A673 (cell line): ENCODE results near the gene MORN4. TPM values are rescaled to one million over a fixed set of nuclear protein-coding genes. Genes with fewer than 3 reads are reported as not detected.
A peak's percentile ranks its signal among the peaks of the same experiment; 100 is the strongest.

Source experiments
- BruUV-seq: library from RNA; stranded (reverse); fragments of 400-500 nt; replicated peaks from 2 replicates; lab custom pipeline; 2021; lab: Mats Ljungman, UMichigan
- CTCF ChIA-PET: fragments of 300-600 bp; sonication (Branson Sonifier 250); formaldehyde crosslinking; loops from one replicate; lab custom pipeline; 2022; ENCODE audit warnings: antibody characterized with exemption; lab: Charles Lee
- POLR2A ChIA-PET: fragments of 300-600 bp; sonication (Branson Sonifier 250); formaldehyde crosslinking; loops from one replicate; lab custom pipeline; 2022; ENCODE audit warnings: antibody characterized with exemption; ENCODE audit not compliant: low non-redundant PET; lab: Charles Lee
- DNase-seq: peaks from one replicate; pipeline ENCODE4 v3.0.0-alpha.2; 2015; ENCODE audit warnings: low spot score
- H3K27ac ChIP-seq: fragments of 200-600 bp; sonication (generic); 2 replicates; pipeline ENCODE4 v1.5.1; 2016; ENCODE audit warnings: mixed run types, low read depth, mild to moderate bottlenecking, mixed read lengths, antibody characterized with exemption, low read length; ENCODE audit not compliant: poor library complexity, severe bottlenecking
- H3K27me3 ChIP-seq: fragments of 200-600 bp; sonication (generic); replicated peaks from 2 replicates; pipeline ENCODE4 v1.6.1; 2017; ENCODE audit warnings: mixed run types, low read depth, mild to moderate bottlenecking, mixed read lengths, antibody characterized with exemption, low read length; ENCODE audit not compliant: insufficient read depth, poor library complexity
- H3K36me3 ChIP-seq: fragments of 200-600 bp; sonication (generic); 2 replicates; pipeline ENCODE4 v1.6.1; 2016; ENCODE audit warnings: mixed run types, mild to moderate bottlenecking, mixed read lengths, antibody characterized with exemption, low read length; ENCODE audit not compliant: insufficient read depth, poor library complexity, severe bottlenecking
- H3K4me1 ChIP-seq: fragments of 200-600 bp; sonication (generic); 2 replicates; pipeline ENCODE4 v1.6.1; 2017; ENCODE audit warnings: mixed run types, mild to moderate bottlenecking, mixed read lengths, antibody characterized with exemption, low read length; ENCODE audit not compliant: insufficient read depth, poor library complexity, severe bottlenecking
- H3K4me3 ChIP-seq: fragments of 200-600 bp; sonication (generic); 2 replicates; pipeline ENCODE4 v1.5.1; 2016; ENCODE audit warnings: low read depth, mixed run types, mild to moderate bottlenecking, mixed read lengths, low read length; ENCODE audit not compliant: poor library complexity, severe bottlenecking
- H3K9me3 ChIP-seq: fragments of 200-600 bp; sonication (generic); 2 replicates; pipeline ENCODE4 v1.6.1; 2016; ENCODE audit warnings: mixed run types, low read depth, mild to moderate bottlenecking, mixed read lengths, antibody characterized with exemption, low read length; ENCODE audit not compliant: poor library complexity, severe bottlenecking
- CTCF ChIP-seq: fragments of 300-800, 200-600 bp; sonication (generic); conservative IDR thresholded peaks from 2 replicates; pipeline ENCODE4 v1.5.1; 2017; ENCODE audit warnings: low read depth, mild to moderate bottlenecking, antibody characterized with exemption, low read length, moderate library complexity, mixed read lengths
- EZH2 ChIP-seq: fragments of 200-600 bp; sonication (generic); IDR thresholded peaks from 2 replicates; pipeline ENCODE4 v1.6.1; 2017; ENCODE audit warnings: borderline replicate concordance, low read depth, mild to moderate bottlenecking, mixed read lengths, antibody characterized with exemption, low read length; ENCODE audit not compliant: poor library complexity, severe bottlenecking
- intact Hi-C: fragments of 100-400 bp; cut with micrococcal nuclease; formaldehyde crosslinking; loops from one replicate; pipeline ENCODE4 v1.10.0; 2022; ENCODE audit not compliant: unreplicated experiment
- total RNA-seq: library from RNA; stranded (reverse); gene quantifications from 2 replicates; pipeline ENCODE4 v1.2.3, GENCODE V29; 2021

MORN4 gene
- total RNA-seq, 1 experiment from 2014 or later: 8.4 TPM

DNA sequence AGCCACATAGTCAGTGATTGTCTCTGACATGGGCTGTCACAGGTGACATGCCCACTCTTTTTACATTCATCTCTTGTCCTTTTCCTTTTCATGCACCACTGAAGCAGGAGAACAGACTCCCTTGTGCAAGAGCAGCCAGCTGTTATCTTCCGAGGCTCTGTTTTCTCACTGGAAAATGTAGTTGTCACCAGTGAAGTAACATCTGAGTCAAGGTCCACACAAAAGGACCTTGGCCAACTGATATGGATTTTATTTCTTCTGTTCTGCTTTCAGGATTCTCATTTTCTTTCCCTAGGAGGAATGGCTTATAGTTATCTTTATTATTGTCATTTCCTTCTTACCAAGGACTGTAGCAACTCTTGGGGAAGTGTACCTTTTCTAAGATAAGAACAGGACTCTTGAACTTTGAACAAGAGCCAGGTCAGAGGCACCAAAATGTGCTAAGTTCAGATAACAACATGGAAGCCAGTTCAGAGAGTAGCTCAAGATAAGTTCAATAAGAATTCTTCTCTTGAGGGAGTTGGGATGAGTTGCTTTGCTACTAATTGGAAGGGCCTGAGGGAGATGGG is 31.1 kb upstream of the MORN4 start:
- POLR2A ChIA-PET: no interaction called here
- intact Hi-C loops: no loop called here
- no peaks in the 10 kb centered on the region for H3K27me3 ChIP-seq
- no peak overlapping the region for H3K4me3 ChIP-seq
- no peaks in the 10 kb centered on the region for H3K4me1 ChIP-seq
- H3K27ac ChIP-seq: no peak overlapping the region
- CTCF ChIA-PET: no interaction called here
- H3K36me3 ChIP-seq: peaks cover 36% of the 10 kb centered on the region
- H3K9me3 ChIP-seq: no peaks in the 10 kb centered on the region
- BruUV-seq: no TSS peak
- no peak for DNase-seq
- TF ChIP-seq CTCF (no peak), EZH2 (no peak)

DNA sequence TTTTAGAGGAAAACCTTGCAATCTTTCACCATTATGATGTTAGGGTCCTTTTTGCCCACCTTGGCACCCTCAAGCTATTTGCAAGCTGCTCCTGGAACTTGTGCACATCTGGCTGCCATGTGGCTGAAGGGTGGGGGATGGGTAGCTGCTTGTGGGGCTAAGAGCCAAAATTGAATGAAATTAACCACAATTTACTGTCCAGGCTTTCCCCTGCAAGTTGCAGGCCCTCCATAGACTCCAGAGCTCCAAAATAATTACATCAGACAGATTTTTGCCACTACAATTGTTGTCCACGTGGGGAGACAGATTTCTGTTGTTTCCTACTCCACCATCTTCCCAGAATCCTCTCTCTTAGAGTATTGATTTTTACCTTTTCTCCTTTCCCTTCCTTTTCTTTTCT is 26.3 kb upstream of the MORN4 start:
- peak; percentile 29 for DNase-seq
- Histone ChIP-seq H3K27ac (peak overlapping the region; percentile 35), H3K4me1 (no peaks in the 10 kb centered on the region), H3K36me3 (peaks cover 48% of the 10 kb centered on the region), H3K4me3 (no peak overlapping the region), H3K9me3 (no peaks in the 10 kb centered on the region), H3K27me3 (no peaks in the 10 kb centered on the region)
- POLR2A ChIA-PET: no interaction called here
- CTCF ChIA-PET: interaction anchor here (1.0 kb wide), 1 partner anchor 50 kb away, joined by 3 read pairs; no protein-coding TSS in a partner anchor
- BruUV-seq: no TSS peak
- TF ChIP-seq CTCF: no peak
- no peak for TF ChIP-seq EZH2
- intact Hi-C loops: no loop called here

- intact Hi-C loops: no loop called here
- no TSS peak for BruUV-seq
- POLR2A ChIA-PET: no interaction called here
- H3K27me3 ChIP-seq: no peaks in the 10 kb centered on the region
- CTCF ChIA-PET: no interaction called here
- DNase-seq: no peak
- no peak overlapping the region for H3K27ac ChIP-seq
- H3K36me3 ChIP-seq: peaks cover 53% of the 10 kb centered on the region
- H3K4me3 ChIP-seq: no peak overlapping the region
- no peak for TF ChIP-seq CTCF
- TF ChIP-seq EZH2: no peak
- no peaks in the 10 kb centered on the region for H3K4me1 ChIP-seq
- H3K9me3 ChIP-seq: no peaks in the 10 kb centered on the region
Measured at GRCh38 chr10:97656777-97657176, 23.5 kb upstream of the MORN4 start.
